HepG2 (cell line): ENCODE data around the gene HDLBP. TPM values are rescaled to one million over a fixed set of nuclear protein-coding genes. Genes with fewer than 3 reads are reported as not detected.

ENCODE experiments used
- ATAC-seq: fragments of 200-7000 bp; cut with Tn5 transposase; 3 replicates; pipeline ENCODE4 v1.9.1; 2020; ENCODE audit warnings: mild to moderate bottlenecking, moderate library complexity
- BruUV-seq: library from RNA; stranded (reverse); fragments of 400-500 nt; replicated peaks from 2 replicates; lab custom pipeline; 2021; lab: Mats Ljungman, UMichigan
- CTCF ChIA-PET: fragments of 300-600 bp; formaldehyde crosslinking; extraction: SDS; loops from one replicate; lab custom pipeline; 2021; ENCODE audit warnings: low total read pairs, inconsistent platforms, low intra/inter-chr PET ratio; lab: Yijun Ruan, JAX
- POLR2A ChIA-PET: fragments of 350-600 bp; sonication (Branson Sonifier 250); formaldehyde crosslinking; loops from one replicate; lab custom pipeline; 2020; ENCODE audit warnings: antibody characterized with exemption, inconsistent platforms; lab: Yijun Ruan, JAX
- DNase-seq: peaks from one replicate; pipeline ENCODE4 v3.0.0-alpha.2; 2015; ENCODE audit warnings: low spot score
- FAIRE-seq: peaks from 3 replicates; lab custom pipeline; 2011; peaks lifted over from hg19 to GRCh38; lab: Jason Lieb, UNC
- H2AFZ ChIP-seq: one replicate; pipeline ENCODE4 v1.6.1; 2011; ENCODE audit warnings: low read length, inconsistent platforms
- H3K27ac ChIP-seq: fragments of 300-600 bp; 3 replicates; pipeline ENCODE4 v1.8.0; 2011; ENCODE audit warnings: mixed run types, mild to moderate bottlenecking, mixed read lengths, low read length, inconsistent platforms; ENCODE audit not compliant: insufficient read depth; ENCODE audit errors: extremely low read length
- H3K27me3 ChIP-seq, 2 experiments: fragments of 200-600 bp in 1 of 2; 2 replicates in 1 of 2; 3 replicates in 1 of 2; pipeline versions ENCODE4 v1.6.0 to v1.8.0; 2011; ENCODE audit warnings: low read length in 2 of 2, mild to moderate bottlenecking in 2 of 2, moderate library complexity in 2 of 2, inconsistent platforms in 1 of 2; ENCODE audit not compliant: insufficient read depth in 2 of 2, control insufficient read depth in 1 of 2
- H3K36me3 ChIP-seq, 2 experiments: fragments of 200-600 bp in 1 of 2; replicated peaks in 1 of 2; 2 replicates in 1 of 2; 3 replicates in 1 of 2; pipeline versions ENCODE4 v1.5.1 to v1.8.0; 2011; ENCODE audit warnings: low read length in 2 of 2, inconsistent platforms in 1 of 2; ENCODE audit not compliant: insufficient read depth in 2 of 2, control insufficient read depth in 1 of 2
- H3K4me1 ChIP-seq: 2 replicates; pipeline ENCODE4 v1.5.1; 2012; ENCODE audit warnings: low read length, inconsistent platforms; ENCODE audit not compliant: insufficient read depth
- H3K4me2 ChIP-seq: 2 replicates; pipeline ENCODE4 v1.6.0; 2011; ENCODE audit warnings: low read depth, low read length, inconsistent platforms
- H3K4me3 ChIP-seq, 3 experiments: fragments of 200-600 bp in 1 of 3; sonication (generic), shearing (Covaris generic) in 1 of 3; replicated peaks in 1 of 3; 2 replicates each; pipeline ENCODE4 v1.5.1; 2011 to 2016; ENCODE audit warnings: low read length in 3 of 3, inconsistent platforms in 2 of 3, low read depth in 2 of 3, mild to moderate bottlenecking in 2 of 3, control low read depth in 1 of 3, mixed read lengths in 1 of 3; ENCODE audit not compliant: insufficient read depth in 1 of 3
- H3K79me2 ChIP-seq: one replicate; pipeline ENCODE4 v1.6.1; 2011; ENCODE audit warnings: low read length, inconsistent platforms; ENCODE audit not compliant: insufficient read depth
- H3K9ac ChIP-seq: 2 replicates; pipeline ENCODE4 v1.6.0; 2011; ENCODE audit warnings: mild to moderate bottlenecking, low read depth, low read length, inconsistent platforms; ENCODE audit not compliant: insufficient read depth
- H3K9me3 ChIP-seq: 2 replicates; pipeline ENCODE4 v1.5.1; 2012; ENCODE audit warnings: mild to moderate bottlenecking, low read length
- H4K20me1 ChIP-seq: 2 replicates; pipeline ENCODE4 v1.6.0; 2011; ENCODE audit warnings: inconsistent platforms, mild to moderate bottlenecking, low read length, moderate library complexity; ENCODE audit not compliant: insufficient read depth
- HMG20A ChIP-seq: IDR thresholded peaks from 2 replicates; pipeline ENCODE4 v1.6.1; 2016; ENCODE audit warnings: borderline replicate concordance
- NR2F1 ChIP-seq, 2 experiments: fragments of 450-650 bp in 1 of 2; formaldehyde crosslinking in 1 of 2; IDR thresholded peaks; 2 replicates each; pipeline versions ENCODE4 v1.5.0 to v1.6.1; 2016 to 2020; ENCODE audit warnings: mild to moderate bottlenecking in 1 of 2, missing compliant biosample characterization in 1 of 2, missing genetic modification reagents in 1 of 2, moderate library complexity in 1 of 2
- RBAK ChIP-seq: sonication (generic); formaldehyde crosslinking; IDR thresholded peaks from 2 replicates; pipeline ENCODE4 v1.5.1; 2020; ENCODE audit warnings: mild to moderate bottlenecking, missing genetic modification reagents
- SIX1 ChIP-seq: sonication (generic); formaldehyde crosslinking; IDR thresholded peaks from 2 replicates; pipeline ENCODE4 v1.4.0; 2020; ENCODE audit warnings: missing genetic modification reagents, borderline replicate concordance
- YEATS4 ChIP-seq: sonication (generic); formaldehyde crosslinking; IDR thresholded peaks from 2 replicates; pipeline ENCODE4 v1.4.0; 2020; ENCODE audit warnings: missing genetic modification reagents, borderline replicate concordance
- WGBS: methylation state at CpG from one replicate; pipeline ENCODE4 v1.1.6; 2017; ENCODE audit warnings: low lambda C conversion rate; 5-methylcytosine and 5-hydroxymethylcytosine counted together
- in situ Hi-C: cut with HindIII; loops from 2 replicates; pipeline ENCODE4 v1.10.0; 2017; ENCODE audit warnings: low pct_unique_long_range_greater_than_20kb; ENCODE audit not compliant: extremely low pct_ligation_motif_present
- intact Hi-C: fragments of 100-400 bp; cut with micrococcal nuclease; formaldehyde crosslinking; loops from one replicate; pipeline ENCODE4 v1.10.0; 2022; ENCODE audit not compliant: unreplicated experiment
- polyA plus RNA-seq, 8 experiments: library from polyadenylated mRNA; depleted of rRNA in 3 of 8; stranded (reverse) in 7 of 8; unstranded in 1 of 8; fragments of >200 nt; fragmentation: Illumina TruSeq in 4 of 8; extraction: Trizol in 4 of 8; gene quantifications; 2 replicates each; pipeline versions ENCODE4 v1.2.1 to v1.2.3, GENCODE V29; 2011 to 2016; ENCODE audit warnings: low read depth in 4 of 8, missing spikeins in 1 of 8, mixed read lengths in 1 of 8; ENCODE audit not compliant: insufficient read depth in 1 of 8
- total RNA-seq, 5 experiments: library from RNA; depleted of rRNA; stranded (reverse); fragments of >200 nt; fragmentation: Illumina TruSeq; extraction: Trizol; gene quantifications; 2 replicates each; pipeline ENCODE4 v1.2.3, GENCODE V29; 2016; ENCODE audit warnings: low read depth in 1 of 5
- TF ChIP-seq, protein P1 (sequence below): sonication (generic); formaldehyde crosslinking; IDR thresholded peaks from 2 replicates; pipeline ENCODE4 v1.4.0; 2020; ENCODE audit warnings: missing genetic modification reagents
- TF ChIP-seq, protein P2 (sequence below): sonication (generic); formaldehyde crosslinking; IDR thresholded peaks from 2 replicates; pipeline ENCODE4 v1.5.0; 2020; ENCODE audit warnings: mild to moderate bottlenecking, missing genetic modification reagents, moderate library complexity
- TF ChIP-seq, protein P3 (sequence below), 2 experiments: sonication (generic) in 1 of 2; formaldehyde crosslinking in 1 of 2; IDR thresholded peaks; 2 replicates each; pipeline versions ENCODE4 v1.4.0 to v1.6.1; 2018 to 2020; ENCODE audit warnings: missing genetic modification reagents in 2 of 2, borderline replicate concordance in 1 of 2, low read depth in 1 of 2, mild to moderate bottlenecking in 1 of 2, missing biosample characterization in 1 of 2

Gene HDLBP
- total and polyA plus RNA-seq, 2 of the 13 experiments (the other 11 are each of a cell fraction or from before 2014, with no cell fraction given): 464 to 707 TPM

DNA sequence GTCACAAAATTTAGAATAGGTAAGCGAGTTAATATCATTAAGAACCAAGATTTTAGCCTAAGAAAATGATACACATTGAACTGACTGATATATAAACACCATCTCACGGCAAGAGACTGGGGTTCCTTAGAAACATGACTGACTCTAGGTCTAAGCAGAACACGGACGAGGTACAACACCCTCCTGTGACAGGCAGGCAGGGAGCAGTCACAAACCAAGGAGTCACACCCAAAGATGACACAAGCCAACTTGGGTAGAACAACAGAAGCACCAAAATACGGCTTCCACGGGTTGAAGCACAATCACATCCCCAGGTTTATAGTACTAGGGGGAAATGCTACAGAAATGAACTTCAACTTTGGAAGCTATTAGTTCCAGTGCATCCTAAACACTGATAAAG is 24.3 kb downstream of the HDLBP start (continued):
- TF ChIP-seq, protein P1, sequence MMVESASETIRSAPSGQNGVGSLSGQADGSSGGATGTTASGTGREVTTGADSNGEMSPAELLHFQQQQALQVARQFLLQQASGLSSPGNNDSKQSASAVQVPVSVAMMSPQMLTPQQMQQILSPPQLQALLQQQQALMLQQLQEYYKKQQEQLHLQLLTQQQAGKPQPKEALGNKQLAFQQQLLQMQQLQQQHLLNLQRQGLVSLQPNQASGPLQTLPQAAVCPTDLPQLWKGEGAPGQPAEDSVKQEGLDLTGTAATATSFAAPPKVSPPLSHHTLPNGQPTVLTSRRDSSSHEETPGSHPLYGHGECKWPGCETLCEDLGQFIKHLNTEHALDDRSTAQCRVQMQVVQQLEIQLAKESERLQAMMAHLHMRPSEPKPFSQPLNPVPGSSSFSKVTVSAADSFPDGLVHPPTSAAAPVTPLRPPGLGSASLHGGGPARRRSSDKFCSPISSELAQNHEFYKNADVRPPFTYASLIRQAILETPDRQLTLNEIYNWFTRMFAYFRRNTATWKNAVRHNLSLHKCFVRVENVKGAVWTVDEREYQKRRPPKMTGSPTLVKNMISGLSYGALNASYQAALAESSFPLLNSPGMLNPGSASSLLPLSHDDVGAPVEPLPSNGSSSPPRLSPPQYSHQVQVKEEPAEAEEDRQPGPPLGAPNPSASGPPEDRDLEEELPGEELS (CRISPR knock-in tag): no peak
- TF ChIP-seq HMG20A (CRISPR knock-in tag) (no peak), NR2F1 (CRISPR knock-in tag; IDR thresholded peaks at IDR 0.05) (no peak), RBAK (no peak), SIX1 (CRISPR knock-in tag) (no peak), YEATS4 (CRISPR knock-in tag) (no peak)

DNA sequence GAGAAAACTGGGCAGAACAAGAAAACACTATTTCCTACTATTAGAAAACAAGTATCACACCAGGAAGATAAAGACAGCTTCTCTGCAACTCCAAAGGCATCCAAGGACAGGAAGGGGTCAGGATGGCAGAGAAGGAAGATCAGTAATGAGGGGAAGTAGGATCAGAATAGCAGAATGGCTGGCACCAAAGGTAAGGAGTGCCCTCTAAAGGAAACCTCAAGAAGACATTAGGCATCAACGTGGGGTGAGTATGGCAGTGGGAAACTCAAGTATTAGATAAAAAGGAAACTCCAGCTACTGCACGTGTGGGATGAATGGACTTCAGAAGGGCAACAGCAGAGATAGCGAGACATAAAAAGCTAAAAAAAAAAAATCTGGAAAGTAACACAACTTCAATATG is 25.9 kb downstream of the HDLBP start:
- TF ChIP-seq, protein P2, sequence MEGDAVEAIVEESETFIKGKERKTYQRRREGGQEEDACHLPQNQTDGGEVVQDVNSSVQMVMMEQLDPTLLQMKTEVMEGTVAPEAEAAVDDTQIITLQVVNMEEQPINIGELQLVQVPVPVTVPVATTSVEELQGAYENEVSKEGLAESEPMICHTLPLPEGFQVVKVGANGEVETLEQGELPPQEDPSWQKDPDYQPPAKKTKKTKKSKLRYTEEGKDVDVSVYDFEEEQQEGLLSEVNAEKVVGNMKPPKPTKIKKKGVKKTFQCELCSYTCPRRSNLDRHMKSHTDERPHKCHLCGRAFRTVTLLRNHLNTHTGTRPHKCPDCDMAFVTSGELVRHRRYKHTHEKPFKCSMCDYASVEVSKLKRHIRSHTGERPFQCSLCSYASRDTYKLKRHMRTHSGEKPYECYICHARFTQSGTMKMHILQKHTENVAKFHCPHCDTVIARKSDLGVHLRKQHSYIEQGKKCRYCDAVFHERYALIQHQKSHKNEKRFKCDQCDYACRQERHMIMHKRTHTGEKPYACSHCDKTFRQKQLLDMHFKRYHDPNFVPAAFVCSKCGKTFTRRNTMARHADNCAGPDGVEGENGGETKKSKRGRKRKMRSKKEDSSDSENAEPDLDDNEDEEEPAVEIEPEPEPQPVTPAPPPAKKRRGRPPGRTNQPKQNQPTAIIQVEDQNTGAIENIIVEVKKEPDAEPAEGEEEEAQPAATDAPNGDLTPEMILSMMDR (CRISPR knock-in tag): peak; percentile 31
- TF ChIP-seq, protein P3, sequence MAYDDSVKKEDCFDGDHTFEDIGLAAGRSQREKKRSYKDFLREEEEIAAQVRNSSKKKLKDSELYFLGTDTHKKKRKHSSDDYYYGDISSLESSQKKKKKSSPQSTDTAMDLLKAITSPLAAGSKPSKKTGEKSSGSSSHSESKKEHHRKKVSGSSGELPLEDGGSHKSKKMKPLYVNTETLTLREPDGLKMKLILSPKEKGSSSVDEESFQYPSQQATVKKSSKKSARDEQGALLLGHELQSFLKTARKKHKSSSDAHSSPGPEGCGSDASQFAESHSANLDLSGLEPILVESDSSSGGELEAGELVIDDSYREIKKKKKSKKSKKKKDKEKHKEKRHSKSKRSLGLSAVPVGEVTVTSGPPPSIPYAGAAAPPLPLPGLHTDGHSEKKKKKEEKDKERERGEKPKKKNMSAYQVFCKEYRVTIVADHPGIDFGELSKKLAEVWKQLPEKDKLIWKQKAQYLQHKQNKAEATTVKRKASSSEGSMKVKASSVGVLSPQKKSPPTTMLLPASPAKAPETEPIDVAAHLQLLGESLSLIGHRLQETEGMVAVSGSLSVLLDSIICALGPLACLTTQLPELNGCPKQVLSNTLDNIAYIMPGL (CRISPR knock-in tag; IDR thresholded peaks at IDR 0.05; ENCODE audit: borderline replicate concordance in 1 of 2, low read depth in 1 of 2): no peak
- TF ChIP-seq, all 625 proteins: peak for 1
- Histone ChIP-seq H3K4me1 (peaks cover 62% of the 10 kb centered on the region), H3K9me3 (no peaks in the 10 kb centered on the region), H3K36me3 (0 out of 5 replicates have a peak, but pooled peaks cover 1 to 3% of the 10 kb centered on the region in 2 experiments), H3K4me2 (no peak overlapping the region), H4K20me1 (peaks cover 35% of the 10 kb centered on the region), H3K27me3 (no peaks in the 10 kb centered on the region), H3K9ac (no peak overlapping the region), H2AFZ (no peak overlapping the region), H3K4me3 (no peak overlapping the region), H3K79me2 (peaks cover 98% of the 10 kb centered on the region), H3K27ac (no peak overlapping the region)
- intact Hi-C loops (no loop called here), in situ Hi-C loops (no loop called here)
- WGBS: 82% methylated on average over 3 of the region's 3 CpGs
- CTCF ChIA-PET: no interaction called here
- POLR2A ChIA-PET: interaction anchor here (1.1 to 3.5 kb wide), 2 partner anchors 14 to 25 kb away, joined by 3 to 12 read pairs; partner anchors contain the start of gene HDLBP
- DNase-seq (no peak), FAIRE-seq (no peak), ATAC-seq (no peak)
- no TSS peak for BruUV-seq
